ENCODE results near the gene KLF3. TPM values are rescaled to one million over a fixed set of nuclear protein-coding genes. Genes with fewer than 3 reads are reported as not detected.

The KLF3 gene
- total and polyA plus RNA-seq, 2 of the 8 experiments (the other 6 are each of a cell fraction or from before 2014, with no cell fraction given), result 8.0 to 14.9 TPM

- ChIA-PET CTCF (ENCODE audit: partially characterized antibody) (interaction anchor here (0.6 to 2.2 kb wide), 3 partner anchors 10 to 100 kb away, joined by 3 to 6 read pairs (median 5); no protein-coding TSS in a partner anchor), POLR2A (ENCODE audit: partially characterized antibody) (no interaction called here)
- no peak overlapping the region for H3K56ac ChIP-seq (replicated peaks; ENCODE audit: insufficient read length, low read depth, low read length)
- H2BK120ac ChIP-seq (replicated peaks; ENCODE audit: low read depth, low read length), result no peak overlapping the region
- TF ChIP-seq MAX (IDR thresholded peaks at IDR 0.05) (no peak), KDM4A (IDR thresholded peaks at IDR 0.05; ENCODE audit: low read depth, low read length, severe bottlenecking) (no peak), SP1 (IDR thresholded peaks at IDR 0.05; ENCODE audit: low read depth, low read length) (no peak)
- no peak overlapping the region for H3K9ac ChIP-seq (replicated peaks in 1 of 4; ENCODE audit: extremely low read depth in 1 of 4, low read depth in 3 of 4, low read length in 3 of 4)
- H2BK12ac ChIP-seq (ENCODE audit: low read depth, low read length), result no peak overlapping the region
- no peak overlapping the region for H3K14ac ChIP-seq (ENCODE audit: insufficient read length)
- no peaks in the 10 kb centered on the region for H3K79me1 ChIP-seq (ENCODE audit: low read depth, low read length)
- no peak overlapping the region for H2AFZ ChIP-seq (ENCODE audit: low read length)
- no peaks in the 10 kb centered on the region for H3K23me2 ChIP-seq (ENCODE audit: low read depth, low read length)
- H3K23ac ChIP-seq (ENCODE audit: insufficient read length), result no peak overlapping the region
- H3K36me3 ChIP-seq (ENCODE audit: control insufficient read depth in 2 of 4, insufficient read depth in 4 of 4, low read length in 3 of 4), result peaks cover 0 to 61% (median 42%) of the 10 kb centered on the region in 4 experiments; a peak in 7 of 8 replicates
- no peak overlapping the region for H2BK15ac ChIP-seq (ENCODE audit: low read length)
- H3K4me1 ChIP-seq (replicated peaks in 1 of 4; ENCODE audit: control insufficient read depth in 3 of 4, insufficient read depth in 4 of 4, low read length in 3 of 4), result no peaks in the 10 kb centered on the region
- no peaks in the 10 kb centered on the region for H3K27me3 ChIP-seq (replicated peaks in 1 of 4; ENCODE audit: control insufficient read depth in 3 of 4, extremely low read depth in 1 of 4, insufficient read depth in 3 of 4, low read length in 3 of 4)
- no peak overlapping the region for H2BK5ac ChIP-seq (ENCODE audit: low read depth, low read length)
- no peak overlapping the region for H2AK5ac ChIP-seq (ENCODE audit: low read depth, low read length)
- H3K27ac ChIP-seq (ENCODE audit: low read depth, low read length), result no peak overlapping the region
- H3K9me3 ChIP-seq (ENCODE audit: insufficient read depth in 2 of 2, low read depth in 1 of 2, low read length in 1 of 2), result no peaks in the 10 kb centered on the region
- no peak overlapping the region for H3K4ac ChIP-seq (replicated peaks; ENCODE audit: insufficient read length, low read depth, low read length)
- peaks cover 0 to 3% of the 10 kb centered on the region in 2 experiments for H4K20me1 ChIP-seq (replicated peaks in 1 of 2; ENCODE audit: control insufficient read depth in 1 of 2, insufficient read depth in 2 of 2, low read length in 2 of 2)
- H4K8ac ChIP-seq (ENCODE audit: extremely low read depth, insufficient read depth, low read length), result no peak overlapping the region
- no peak overlapping the region for H3K18ac ChIP-seq (ENCODE audit: extremely low read depth, low read length)
- no peaks in the 10 kb centered on the region for H3K79me2 ChIP-seq (ENCODE audit: control insufficient read depth in 1 of 2, insufficient read depth in 2 of 2, low read length in 2 of 2)
- no peak overlapping the region for H3K4me3 ChIP-seq (ENCODE audit: extremely low read depth in 1 of 4, insufficient read depth in 2 of 4, low read depth in 3 of 4, low read length in 4 of 4)
- no peak overlapping the region for H4K5ac ChIP-seq (ENCODE audit: insufficient read length, low read depth, low read length)
- FAIRE-seq (no peak), DNase-seq (ENCODE audit: low read depth in 1 of 2, low spot score in 2 of 2) (no peak)
- no peak overlapping the region for H4K91ac ChIP-seq (replicated peaks; ENCODE audit: insufficient read length, low read length)
- H3K4me2 ChIP-seq (ENCODE audit: insufficient read depth in 1 of 2, low read depth in 2 of 2, low read length in 2 of 2), result no peak overlapping the region
- H2BK20ac ChIP-seq (ENCODE audit: low read length), result no peak overlapping the region
Observed at GRCh38 chr4:38693569-38693968, 29.6 kb downstream of the KLF3 start.
